ENCODE results near the gene SZT2.

DNA sequence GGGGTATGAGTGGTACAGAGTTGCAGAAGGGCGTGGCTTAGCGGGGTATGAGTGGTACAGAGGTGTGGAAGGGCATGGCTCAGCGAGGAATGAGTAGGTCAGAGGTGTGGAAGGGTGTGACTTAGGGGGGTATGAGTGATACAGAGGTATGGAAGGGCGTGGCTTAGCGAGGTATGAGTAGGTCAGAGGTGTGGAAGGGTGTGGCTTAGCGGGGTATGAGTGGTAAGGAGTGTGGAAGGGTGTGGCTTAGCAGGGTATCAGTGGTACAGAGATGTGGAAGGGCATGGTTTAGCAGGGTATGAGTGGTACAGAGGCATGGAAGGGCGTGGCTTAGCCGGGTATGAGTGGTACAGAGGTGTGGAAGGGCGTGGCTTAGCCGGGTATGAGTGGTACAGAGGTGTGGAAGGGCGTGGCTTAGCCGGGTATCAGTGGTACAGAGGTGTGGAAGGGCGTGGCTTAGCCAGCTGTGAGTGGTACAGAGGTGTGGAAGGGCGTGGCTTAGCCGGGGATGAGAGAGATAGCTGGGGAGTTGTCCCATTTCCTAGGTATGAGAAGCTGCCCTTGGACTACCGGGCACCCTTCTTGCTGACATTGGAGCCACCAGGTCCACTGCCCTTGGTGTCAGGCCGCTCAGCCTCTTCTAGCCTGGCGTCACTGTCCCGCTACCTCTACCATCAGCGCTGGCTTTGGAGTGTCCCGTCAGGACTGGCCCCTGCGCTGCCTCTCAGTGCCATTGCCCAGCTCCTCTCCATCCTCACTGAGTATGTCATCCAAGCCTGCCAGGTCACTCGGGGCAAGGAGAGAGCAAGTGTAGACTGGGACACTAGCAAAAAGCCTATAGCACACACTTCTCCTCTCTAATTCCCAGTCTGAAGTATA, 34.2 kb downstream of the SZT2 start:
- TF ChIP-seq, protein P1, sequence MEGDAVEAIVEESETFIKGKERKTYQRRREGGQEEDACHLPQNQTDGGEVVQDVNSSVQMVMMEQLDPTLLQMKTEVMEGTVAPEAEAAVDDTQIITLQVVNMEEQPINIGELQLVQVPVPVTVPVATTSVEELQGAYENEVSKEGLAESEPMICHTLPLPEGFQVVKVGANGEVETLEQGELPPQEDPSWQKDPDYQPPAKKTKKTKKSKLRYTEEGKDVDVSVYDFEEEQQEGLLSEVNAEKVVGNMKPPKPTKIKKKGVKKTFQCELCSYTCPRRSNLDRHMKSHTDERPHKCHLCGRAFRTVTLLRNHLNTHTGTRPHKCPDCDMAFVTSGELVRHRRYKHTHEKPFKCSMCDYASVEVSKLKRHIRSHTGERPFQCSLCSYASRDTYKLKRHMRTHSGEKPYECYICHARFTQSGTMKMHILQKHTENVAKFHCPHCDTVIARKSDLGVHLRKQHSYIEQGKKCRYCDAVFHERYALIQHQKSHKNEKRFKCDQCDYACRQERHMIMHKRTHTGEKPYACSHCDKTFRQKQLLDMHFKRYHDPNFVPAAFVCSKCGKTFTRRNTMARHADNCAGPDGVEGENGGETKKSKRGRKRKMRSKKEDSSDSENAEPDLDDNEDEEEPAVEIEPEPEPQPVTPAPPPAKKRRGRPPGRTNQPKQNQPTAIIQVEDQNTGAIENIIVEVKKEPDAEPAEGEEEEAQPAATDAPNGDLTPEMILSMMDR (conservative IDR thresholded peaks at IDR 0.05; ENCODE audit: low read depth, low read length), result no peak
- no peak for TF ChIP-seq EZH2 (IDR thresholded peaks at IDR 0.05; ENCODE audit: borderline replicate concordance, low read depth, low read length, poor library complexity, severe bottlenecking)
